Esophagus squamous epithelium (tissue), 5 donors: Measurements from ENCODE around the gene PXYLP1. TPM values are rescaled to one million over a fixed set of nuclear protein-coding genes. Genes with fewer than 3 reads are reported as not detected.

Experiments
- DNase-seq: peaks from one replicate; lab custom pipeline; 2025; lab: John Stamatoyannopoulos, UW
- H3K27ac ChIP-seq, 4 donors: fragments of 200-600 bp; sonication (generic); one replicate each; pipeline ENCODE4 v1.5.1; 2016 to 2019; ENCODE audit warnings: mild to moderate bottlenecking in 1 of 4
- H3K27me3 ChIP-seq, 4 donors: fragments of 200-600 bp; sonication (generic); 1 replicate in 3 of 4; 2 replicates in 1 of 4; pipeline versions ENCODE4 v1.5.1 to v1.6.0; 2017 to 2021; ENCODE audit warnings: antibody characterized with exemption in 1 of 4
- H3K36me3 ChIP-seq, 3 donors: fragments of 200-600 bp; sonication (generic); one replicate each; pipeline ENCODE4 v1.5.1; 2016 to 2019
- H3K4me1 ChIP-seq, 3 donors: fragments of 200-600 bp; sonication (generic); one replicate each; pipeline ENCODE4 v1.5.1; 2017 to 2019
- H3K4me3 ChIP-seq, 4 donors: fragments of 200-600 bp; sonication (generic); 1 replicate in 3 of 4; 2 replicates in 1 of 4; pipeline ENCODE4 v1.5.1; 2016 to 2019; ENCODE audit warnings: mild to moderate bottlenecking in 2 of 4, moderate library complexity in 1 of 4
- H3K9me3 ChIP-seq, 3 donors: fragments of 200-600 bp; sonication (generic); one replicate each; pipeline ENCODE4 v1.5.1; 2016 to 2019
- POLR2A ChIP-seq, 4 donors: fragments of 450-650 bp; IDR thresholded peaks; one replicate each; pipeline ENCODE4 v1.6.1; 2017; ENCODE audit warnings: antibody characterized with exemption in 4 of 4, mild to moderate bottlenecking in 4 of 4, moderate library complexity in 3 of 4
- WGBS, 2 donors: methylation state at CpG; one replicate each; pipeline ENCODE4 v1.1.5; 2018; 5-methylcytosine and 5-hydroxymethylcytosine counted together
- intact Hi-C: fragments of 100-400 bp; cut with DNase I; formaldehyde crosslinking; loops from one replicate; pipeline ENCODE4 v1.15.0; 2022
- total RNA-seq, 4 donors: library from RNA; depleted of rRNA; stranded (reverse); fragments of >200 nt; gene quantifications; one replicate each; pipeline ENCODE4 v1.1.0, GENCODE V29; 2016
- TF ChIP-seq, protein P1 (sequence below), 6 experiments: fragments of 450-650 bp in 4 of 6; fragments of 200-600 bp in 2 of 6; sonication (generic) in 2 of 6; IDR thresholded peaks; one replicate each; pipeline ENCODE4 v1.5.1; 2016 to 2019; ENCODE audit warnings: antibody characterized with exemption in 6 of 6, mild to moderate bottlenecking in 4 of 6, moderate library complexity in 4 of 6
- donor health status: DM: yes; HTN: yes; CAD: no.

The PXYLP1 gene
- total RNA-seq, 4 donors from 2014 or later = 2.9 to 7.8 (median 4.1) TPM

DNA sequence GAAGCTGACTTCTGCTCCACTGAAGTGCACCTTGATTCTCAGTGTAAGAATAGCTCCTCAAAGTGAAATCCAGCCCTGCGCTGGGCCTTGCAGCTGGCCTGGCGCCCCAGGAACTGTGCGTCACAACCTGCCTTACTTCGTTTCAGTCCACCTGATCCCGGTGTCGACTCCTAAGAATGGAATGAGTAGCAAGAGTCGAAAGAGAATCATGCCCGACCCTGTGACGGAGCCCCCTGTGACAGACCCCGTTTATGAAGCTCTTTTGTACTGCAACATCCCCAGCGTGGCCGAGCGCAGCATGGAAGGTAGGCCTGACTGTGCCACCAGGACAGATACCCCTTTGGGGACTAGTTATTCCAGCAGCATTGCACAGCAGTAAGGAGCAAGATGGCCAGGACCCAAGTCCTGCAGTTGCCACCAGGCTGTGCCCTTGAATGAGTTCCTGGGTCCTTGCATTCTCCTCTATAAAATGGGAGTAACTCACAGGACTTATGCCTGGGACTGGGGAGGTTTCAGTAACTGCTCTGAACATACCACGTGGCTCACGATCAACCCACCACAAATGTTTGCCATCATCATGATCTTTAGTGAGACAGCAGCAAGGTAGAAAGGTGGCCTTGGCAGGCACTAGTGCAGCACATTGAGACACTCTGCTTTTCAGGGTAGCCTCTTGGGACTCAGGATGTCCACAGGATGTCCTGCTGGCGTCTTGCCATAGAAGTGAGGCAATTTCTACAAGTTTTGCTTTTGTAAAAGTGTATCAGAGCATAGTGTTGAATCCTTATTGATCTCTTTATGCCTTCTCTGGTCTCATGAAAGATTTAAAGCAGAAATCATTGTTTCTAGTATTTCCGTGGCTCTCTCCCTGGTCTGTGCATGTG, 46.8 kb downstream of the PXYLP1 start:
- no peaks in the 10 kb centered on the region for H3K9me3 ChIP-seq
- TF ChIP-seq, protein P1, sequence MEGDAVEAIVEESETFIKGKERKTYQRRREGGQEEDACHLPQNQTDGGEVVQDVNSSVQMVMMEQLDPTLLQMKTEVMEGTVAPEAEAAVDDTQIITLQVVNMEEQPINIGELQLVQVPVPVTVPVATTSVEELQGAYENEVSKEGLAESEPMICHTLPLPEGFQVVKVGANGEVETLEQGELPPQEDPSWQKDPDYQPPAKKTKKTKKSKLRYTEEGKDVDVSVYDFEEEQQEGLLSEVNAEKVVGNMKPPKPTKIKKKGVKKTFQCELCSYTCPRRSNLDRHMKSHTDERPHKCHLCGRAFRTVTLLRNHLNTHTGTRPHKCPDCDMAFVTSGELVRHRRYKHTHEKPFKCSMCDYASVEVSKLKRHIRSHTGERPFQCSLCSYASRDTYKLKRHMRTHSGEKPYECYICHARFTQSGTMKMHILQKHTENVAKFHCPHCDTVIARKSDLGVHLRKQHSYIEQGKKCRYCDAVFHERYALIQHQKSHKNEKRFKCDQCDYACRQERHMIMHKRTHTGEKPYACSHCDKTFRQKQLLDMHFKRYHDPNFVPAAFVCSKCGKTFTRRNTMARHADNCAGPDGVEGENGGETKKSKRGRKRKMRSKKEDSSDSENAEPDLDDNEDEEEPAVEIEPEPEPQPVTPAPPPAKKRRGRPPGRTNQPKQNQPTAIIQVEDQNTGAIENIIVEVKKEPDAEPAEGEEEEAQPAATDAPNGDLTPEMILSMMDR (IDR thresholded peaks at IDR 0.05) = no peak
- no peak for TF ChIP-seq POLR2A (IDR thresholded peaks at IDR 0.05)
- no peaks in the 10 kb centered on the region for H3K36me3 ChIP-seq
- DNase-seq = no peak
- no peak overlapping the region for H3K27ac ChIP-seq
- intact Hi-C loops = no loop called here
- no peak overlapping the region for H3K4me3 ChIP-seq
- 80 to 91% methylated on average over 5 of the region's 17 CpGs for WGBS, 2 donors
- no peaks in the 10 kb centered on the region for H3K27me3 ChIP-seq
- H3K4me1 ChIP-seq = peaks cover 0 to 13% (median 0%) of the 10 kb centered on the region in 3 donors

DNA sequence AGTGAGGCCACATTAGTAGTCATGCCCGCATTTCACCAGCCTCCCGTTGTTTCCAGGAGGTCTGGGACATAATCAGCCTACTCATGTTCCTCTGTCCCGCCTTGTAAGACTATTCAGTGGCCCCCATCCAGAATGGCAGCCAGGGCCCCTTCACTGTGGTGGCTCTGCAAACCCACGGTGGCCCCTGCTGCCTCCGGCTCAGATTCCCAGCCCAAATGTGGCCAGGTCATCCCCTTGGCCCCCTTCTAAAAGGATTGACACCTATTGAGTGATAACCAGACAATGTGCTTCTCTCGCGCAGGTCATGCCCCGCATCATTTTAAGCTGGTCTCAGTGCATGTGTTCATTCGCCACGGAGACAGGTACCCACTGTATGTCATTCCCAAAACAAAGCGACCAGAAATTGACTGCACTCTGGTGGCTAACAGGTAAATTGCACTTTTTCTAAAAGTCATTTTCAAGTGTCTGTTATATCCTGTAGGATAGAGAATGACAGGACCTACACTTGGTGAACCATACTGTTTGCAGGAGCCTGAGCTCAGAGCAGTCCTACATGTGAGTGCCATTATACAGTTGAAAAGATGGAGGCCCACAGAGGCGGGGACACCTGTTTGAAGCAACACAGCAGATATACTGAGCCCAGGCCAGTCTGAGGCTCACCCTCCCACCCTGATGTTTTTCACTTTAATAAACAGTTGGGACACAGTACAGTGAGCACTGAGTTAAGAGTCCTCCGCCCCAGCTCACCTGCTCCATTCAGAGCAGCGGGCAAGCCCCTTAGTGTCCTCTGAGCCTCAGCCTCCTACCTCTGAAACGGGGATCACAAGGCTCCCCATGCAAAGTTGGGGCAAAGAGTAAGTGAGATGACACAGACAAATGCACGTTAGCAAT, 47.7 kb downstream of the PXYLP1 start:
- DNase-seq = no peak
- no peaks in the 10 kb centered on the region for H3K9me3 ChIP-seq
- TF ChIP-seq, protein P1 (IDR thresholded peaks at IDR 0.05) = peak in 5 of 6 experiments; percentile 42 to 61 (median 50)
- no peak for TF ChIP-seq POLR2A (IDR thresholded peaks at IDR 0.05)

DNA sequence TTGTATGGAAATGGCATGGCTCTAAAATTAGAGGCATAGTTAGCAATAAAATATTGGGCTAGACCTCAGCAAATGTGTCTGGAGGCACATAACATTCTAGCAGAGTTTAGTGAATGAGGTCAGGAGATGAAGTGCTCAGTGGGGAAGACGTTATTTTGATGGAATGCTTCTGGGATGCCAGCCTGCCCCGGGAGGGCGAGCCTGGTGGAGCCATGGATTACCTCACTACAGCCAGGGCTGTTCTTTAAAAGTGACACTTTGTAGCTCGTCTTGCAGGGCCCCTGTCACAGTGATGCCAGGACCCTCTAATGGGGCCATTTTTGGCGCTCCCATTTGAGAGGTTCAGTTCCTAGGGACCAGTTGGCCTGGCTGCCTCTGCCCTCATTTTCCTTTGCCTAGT, 48.5 kb downstream of the PXYLP1 start:
- DNase-seq = no peak
- WGBS, 2 donors = 67 to 79% methylated on average over 5 of the region's 5 CpGs
- Histone ChIP-seq H3K9me3 (no peaks in the 10 kb centered on the region), H3K36me3 (no peaks in the 10 kb centered on the region), H3K27ac (no peak overlapping the region), H3K4me1 (peaks cover 0 to 13% (median 0%) of the 10 kb centered on the region in 3 donors), H3K4me3 (no peak overlapping the region), H3K27me3 (no peaks in the 10 kb centered on the region)
- intact Hi-C loops = no loop called here
- TF ChIP-seq, protein P1 (IDR thresholded peaks at IDR 0.05) = no peak
- no peak for TF ChIP-seq POLR2A (IDR thresholded peaks at IDR 0.05)

More for the DNA sequence above, 47.7 kb downstream of the PXYLP1 start:
- H3K27me3 ChIP-seq = no peaks in the 10 kb centered on the region
- peak overlapping the region in 1 of 4 donors; percentile 11 for H3K27ac ChIP-seq
- no peak overlapping the region for H3K4me3 ChIP-seq
- WGBS, 2 donors = 64 to 73% methylated on average over 7 to 8 of the region's 16 CpGs
- intact Hi-C loops = no loop called here
- no peaks in the 10 kb centered on the region for H3K36me3 ChIP-seq
- peaks cover 0 to 13% (median 0%) of the 10 kb centered on the region in 3 donors for H3K4me1 ChIP-seq

DNA sequence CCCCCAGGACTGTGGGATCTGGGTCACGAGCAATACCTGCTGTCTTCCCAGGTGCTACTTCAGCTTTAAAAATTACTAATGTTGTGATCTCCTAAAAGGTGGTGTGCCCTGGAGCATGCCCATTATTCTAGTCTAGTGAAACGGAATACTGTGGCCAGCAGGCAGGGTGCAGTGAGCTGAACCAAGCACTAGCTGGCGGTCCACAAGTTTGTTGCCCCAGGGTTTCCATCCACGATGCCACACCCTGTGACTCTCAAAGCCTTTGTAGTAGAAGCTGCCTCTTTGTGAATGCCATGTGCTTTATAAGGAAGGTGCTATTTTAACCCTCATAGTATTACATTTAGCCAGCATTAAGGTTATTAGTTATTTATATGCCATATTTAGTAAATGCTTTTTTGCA, 49.1 kb downstream of the PXYLP1 start:
- DNase-seq = no peak
- Histone ChIP-seq H3K36me3 (no peaks in the 10 kb centered on the region), H3K4me3 (no peak overlapping the region), H3K27ac (no peak overlapping the region), H3K4me1 (peaks cover 0 to 13% (median 0%) of the 10 kb centered on the region in 3 donors), H3K27me3 (no peaks in the 10 kb centered on the region), H3K9me3 (no peaks in the 10 kb centered on the region)
- 40 to 63% methylated on average over 4 of the region's 4 CpGs for WGBS, 2 donors
- TF ChIP-seq, protein P1 (IDR thresholded peaks at IDR 0.05) = no peak
- TF ChIP-seq POLR2A (IDR thresholded peaks at IDR 0.05) = no peak
- intact Hi-C loops = no loop called here
